GM12864 (cell line): Measurements from ENCODE around the gene NOTUM.

Experiments
- DNase-seq: peaks from one replicate; pipeline ENCODE4 v3.0.0-alpha.2; 2011; ENCODE audit warnings: low read depth
- H3K4me3 ChIP-seq: 2 replicates; pipeline ENCODE4 v1.5.1; 2011; ENCODE audit warnings: mild to moderate bottlenecking, low read depth, low read length, control low read depth
- CTCF ChIP-seq: IDR thresholded peaks from 2 replicates; pipeline ENCODE4 v1.5.1; 2011; ENCODE audit warnings: low read depth, mild to moderate bottlenecking, moderate library complexity, low read length, control low read depth, inconsistent platforms; ENCODE audit errors: missing control alignments

NOTUM gene

GRCh38 chr17:81999976-82000802 is 39.2 kb upstream of the NOTUM start:
- no peak for TF ChIP-seq CTCF
- DNase-seq, result no peak
- no peak overlapping the region for H3K4me3 ChIP-seq

GRCh38 chr17:81999587-81999975 is 38.6 kb upstream of the NOTUM start:
- DNase-seq, result no peak
- no peak for TF ChIP-seq CTCF
- H3K4me3 ChIP-seq, result no peak overlapping the region

GRCh38 chr17:81998691-81999438 is 37.9 kb upstream of the NOTUM start:
- H3K4me3 ChIP-seq, result no peak overlapping the region
- DNase-seq, result no peak
- no peak for TF ChIP-seq CTCF

GRCh38 chr17:81998212-81998611 is 37.2 kb upstream of the NOTUM start:
- no peak for TF ChIP-seq CTCF
- DNase-seq, result no peak
- no peak overlapping the region for H3K4me3 ChIP-seq

- TF ChIP-seq CTCF, result no peak
- no peak overlapping the region for H3K4me3 ChIP-seq
- no peak for DNase-seq
Measured at GRCh38 chr17:81996757-81997441, 35.9 kb upstream of the NOTUM start.

- H3K4me3 ChIP-seq, result no peak overlapping the region
- TF ChIP-seq CTCF, result no peak
- DNase-seq, result no peak
Measured at GRCh38 chr17:81996232-81996756, 35.3 kb upstream of the NOTUM start.
